ENCODE data around the gene TAS2R9.

DNA sequence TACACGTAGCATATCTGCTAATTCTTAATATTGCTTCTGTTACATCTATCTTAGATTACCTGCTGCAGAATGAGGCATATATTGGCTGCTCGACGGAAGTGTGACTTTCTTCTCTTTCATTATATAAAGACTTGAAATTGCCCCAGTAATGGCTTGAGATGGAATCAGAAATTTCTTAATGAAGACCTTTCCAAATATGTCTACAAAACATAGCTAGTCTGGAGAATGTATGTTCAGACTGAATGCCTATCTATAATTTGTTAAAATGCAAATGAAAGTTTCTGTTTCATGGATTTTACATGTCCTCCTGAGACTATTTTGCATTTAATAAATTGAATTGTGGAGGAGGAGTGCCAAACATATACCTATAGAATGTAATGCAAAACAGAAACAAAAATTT is 16.3 kb upstream of the TAS2R9 start, which contains the start of gene TAS2R10:
- TF ChIP-seq, protein P1, sequence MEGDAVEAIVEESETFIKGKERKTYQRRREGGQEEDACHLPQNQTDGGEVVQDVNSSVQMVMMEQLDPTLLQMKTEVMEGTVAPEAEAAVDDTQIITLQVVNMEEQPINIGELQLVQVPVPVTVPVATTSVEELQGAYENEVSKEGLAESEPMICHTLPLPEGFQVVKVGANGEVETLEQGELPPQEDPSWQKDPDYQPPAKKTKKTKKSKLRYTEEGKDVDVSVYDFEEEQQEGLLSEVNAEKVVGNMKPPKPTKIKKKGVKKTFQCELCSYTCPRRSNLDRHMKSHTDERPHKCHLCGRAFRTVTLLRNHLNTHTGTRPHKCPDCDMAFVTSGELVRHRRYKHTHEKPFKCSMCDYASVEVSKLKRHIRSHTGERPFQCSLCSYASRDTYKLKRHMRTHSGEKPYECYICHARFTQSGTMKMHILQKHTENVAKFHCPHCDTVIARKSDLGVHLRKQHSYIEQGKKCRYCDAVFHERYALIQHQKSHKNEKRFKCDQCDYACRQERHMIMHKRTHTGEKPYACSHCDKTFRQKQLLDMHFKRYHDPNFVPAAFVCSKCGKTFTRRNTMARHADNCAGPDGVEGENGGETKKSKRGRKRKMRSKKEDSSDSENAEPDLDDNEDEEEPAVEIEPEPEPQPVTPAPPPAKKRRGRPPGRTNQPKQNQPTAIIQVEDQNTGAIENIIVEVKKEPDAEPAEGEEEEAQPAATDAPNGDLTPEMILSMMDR (IDR thresholded peaks at IDR 0.05; ENCODE audit: low read length), result no peak
- TF ChIP-seq EZH2 (IDR thresholded peaks at IDR 0.05; ENCODE audit: borderline replicate concordance, low read length), result no peak
